ENCODE measurements around the gene C3.
"Not testable (repeated sequence)": the region's sequence is repeated elsewhere in the genome, so short reads cannot be mapped to it uniquely, and the experiment has no call there.

The C3 gene

DNA sequence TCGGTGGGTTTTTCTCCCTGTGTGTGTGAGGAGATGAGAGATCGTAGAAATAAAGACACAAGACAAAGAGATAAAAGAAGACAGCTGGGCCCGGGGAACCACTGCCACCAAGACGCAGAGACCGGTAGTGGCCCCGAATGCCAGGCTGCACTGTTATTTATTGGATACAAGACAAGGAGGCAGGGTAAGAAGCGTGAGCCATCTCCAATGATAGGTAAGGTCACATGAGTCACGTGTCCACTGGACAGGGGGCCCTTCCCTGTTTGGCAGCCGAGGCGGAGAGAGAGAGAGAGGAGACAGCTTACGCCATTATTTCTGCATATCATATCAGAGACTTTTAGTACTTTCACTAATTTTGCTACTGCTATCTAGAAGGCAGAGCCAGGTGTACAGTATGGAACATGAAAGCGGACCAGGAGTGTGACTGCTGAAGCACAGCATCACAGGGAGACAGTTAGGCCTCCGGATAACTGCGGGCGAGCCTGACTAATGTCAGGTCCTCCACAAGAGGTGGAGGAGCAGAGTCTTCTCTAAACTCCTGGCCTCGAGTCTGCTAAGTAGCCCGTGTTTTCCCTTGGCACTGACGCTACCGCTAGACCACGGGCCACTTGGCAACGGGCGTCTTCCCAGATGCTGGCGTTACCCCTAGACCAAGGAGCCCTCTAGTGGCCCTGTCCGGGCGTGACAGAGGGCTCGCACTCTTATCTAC, 87.5 kb downstream of the C3 start:
- in situ Hi-C loops (cut with MboI; ENCODE audit: low sequenced_read_pairs) = not testable (repeated sequence)

DNA sequence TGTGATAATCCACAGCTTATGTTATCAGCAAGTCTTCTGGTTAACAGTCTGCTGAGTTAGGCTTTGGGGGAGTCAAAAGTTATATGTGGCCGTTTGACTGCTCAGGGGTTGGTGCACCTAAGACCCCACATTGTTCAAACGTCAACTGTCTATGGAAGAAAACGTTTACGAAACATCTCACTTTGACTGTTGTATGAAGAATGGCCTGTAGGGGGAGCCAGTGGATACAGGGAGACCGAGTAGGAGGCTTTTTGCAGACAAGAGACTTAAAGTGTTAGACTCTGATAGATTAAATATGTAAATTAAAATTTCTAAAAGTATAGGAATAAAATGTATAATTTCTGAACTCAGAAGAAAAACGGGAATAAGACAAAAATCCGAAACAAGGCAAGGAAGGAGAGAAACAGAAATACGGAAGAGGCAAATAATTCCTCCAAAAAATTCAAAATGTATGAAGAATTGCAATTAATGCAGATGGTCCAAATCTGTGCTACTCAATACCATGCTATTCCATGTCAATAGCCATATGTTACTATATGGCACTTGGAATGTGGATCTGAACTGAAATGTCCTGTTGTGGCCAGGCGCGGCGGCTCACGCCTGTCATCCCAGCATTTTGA, 88.3 kb downstream of the C3 start:
- in situ Hi-C loops (cut with MboI; ENCODE audit: low sequenced_read_pairs) = no loop called here

All from HL-60/S4 treated with retinoic acid at 250 ng/mL for 4 days and 3 days (cell line).